Islet of Langerhans (tissue), 1 donor: ENCODE measurements around the gene HYAL1.

Experiments
- FAIRE-seq: peaks from one replicate; lab custom pipeline; 2011; peaks lifted over from hg19 to GRCh38; lab: Jason Lieb, UNC

HYAL1 gene

DNA sequence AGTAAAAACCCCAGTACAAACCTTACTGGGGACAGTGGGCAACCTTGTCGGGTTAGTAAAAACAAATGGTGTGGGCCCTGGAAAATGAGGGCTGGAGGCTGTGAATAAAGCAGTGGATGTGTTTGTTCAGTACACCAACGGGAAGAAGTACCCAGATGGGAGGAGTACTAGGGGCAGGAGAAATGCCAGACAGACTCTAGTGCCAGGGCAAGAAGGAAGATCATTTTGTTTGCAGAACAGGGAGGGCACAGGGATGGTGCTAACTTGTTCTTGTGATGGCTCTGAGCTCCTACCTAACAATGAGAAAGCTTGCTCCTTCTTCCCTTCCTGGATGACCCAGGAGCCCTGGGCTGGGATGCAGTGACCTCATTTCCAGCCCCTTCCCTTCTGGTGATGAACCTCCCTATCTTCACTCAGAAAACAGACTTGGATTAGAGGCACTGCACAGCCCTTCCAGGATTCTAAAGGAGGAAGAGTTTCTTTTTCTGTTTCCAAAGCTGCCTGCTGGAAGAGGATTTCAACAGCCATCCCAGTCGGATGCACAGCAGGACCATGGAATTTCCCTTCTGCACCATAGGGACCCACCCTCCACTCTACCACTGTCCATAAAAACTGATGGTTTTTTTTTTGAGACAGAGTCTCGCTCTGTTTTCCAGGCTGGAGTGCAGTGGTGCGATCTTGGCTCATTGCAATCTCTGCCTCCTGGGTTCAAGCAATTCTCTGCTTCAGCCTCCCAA is 31.1 kb upstream of the HYAL1 start:
- no peak for FAIRE-seq

DNA sequence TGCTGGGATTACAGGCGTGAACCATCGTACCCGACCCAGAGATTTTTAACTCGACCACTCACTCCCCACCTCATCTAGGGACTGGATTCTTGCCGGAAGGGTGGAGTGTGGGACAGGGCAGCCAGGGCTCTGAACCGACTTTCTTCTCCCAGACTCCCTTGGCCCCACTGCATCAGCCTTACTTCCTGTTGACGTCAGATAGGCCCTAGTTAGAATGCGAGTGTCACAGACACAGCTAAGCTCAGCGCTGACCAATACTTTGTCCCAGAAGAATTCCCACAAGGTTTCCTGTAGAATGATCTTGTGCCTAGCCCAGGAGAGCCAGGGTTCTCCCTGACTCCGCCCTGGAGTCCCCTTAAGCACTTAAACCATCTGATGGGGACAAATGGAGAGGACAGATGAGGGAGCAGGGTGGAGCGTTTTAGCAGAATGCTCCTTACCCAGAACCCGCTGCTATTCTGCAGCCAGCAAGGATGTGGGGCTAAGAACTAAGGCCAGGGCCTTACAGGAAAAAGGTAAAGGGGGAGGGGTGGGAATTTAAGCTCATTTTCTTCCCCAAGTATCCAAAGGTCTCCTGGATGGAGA is 30.5 kb upstream of the HYAL1 start:
- FAIRE-seq, result no peak

DNA sequence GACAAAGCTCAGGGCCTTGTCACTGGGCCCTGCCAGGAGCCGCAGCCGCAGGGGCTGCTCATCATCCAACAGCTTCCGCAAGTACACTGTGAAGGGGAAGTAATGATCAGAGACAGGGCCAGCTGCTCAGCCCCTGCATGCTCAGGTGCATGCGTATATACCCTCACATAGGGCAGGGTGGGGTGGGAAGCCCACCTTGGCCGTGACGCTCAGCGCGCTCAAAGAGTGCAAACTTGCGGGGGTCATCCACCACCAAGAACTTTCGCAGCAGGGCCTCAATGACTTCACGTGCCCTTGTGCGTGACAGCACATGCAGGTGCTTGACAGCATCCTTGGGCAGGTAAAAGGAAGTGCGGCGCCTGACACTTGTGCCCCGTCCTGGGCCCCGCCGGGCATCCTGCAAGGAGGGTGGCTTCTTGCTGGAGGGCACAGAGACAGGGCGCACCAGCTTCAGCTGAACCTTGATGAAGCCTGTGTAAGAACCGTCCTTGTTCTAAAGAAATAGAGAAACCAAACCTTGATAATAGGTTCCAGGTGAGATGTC is 28.1 kb upstream of the HYAL1 start:
- no peak for FAIRE-seq

DNA sequence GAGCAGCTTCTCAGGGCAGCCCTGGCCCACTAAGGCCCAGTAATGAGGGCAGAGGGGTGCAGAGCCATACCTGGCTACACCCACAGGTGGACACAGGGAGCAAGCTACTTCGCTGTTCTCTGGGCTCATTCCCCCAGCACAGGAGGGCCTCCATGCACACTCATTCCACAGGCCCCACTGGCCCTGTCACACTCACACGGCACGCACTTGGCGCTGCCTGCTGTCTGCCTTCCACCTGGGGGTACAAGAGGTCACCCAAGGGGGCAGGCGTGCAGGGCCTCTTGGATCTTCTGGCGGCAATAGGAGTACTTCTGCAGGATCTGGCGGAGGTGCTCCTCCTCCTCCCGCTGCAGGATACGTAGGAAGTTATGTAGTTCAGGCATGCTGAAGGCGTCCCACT is 27.0 kb upstream of the HYAL1 start:
- no peak for FAIRE-seq

DNA sequence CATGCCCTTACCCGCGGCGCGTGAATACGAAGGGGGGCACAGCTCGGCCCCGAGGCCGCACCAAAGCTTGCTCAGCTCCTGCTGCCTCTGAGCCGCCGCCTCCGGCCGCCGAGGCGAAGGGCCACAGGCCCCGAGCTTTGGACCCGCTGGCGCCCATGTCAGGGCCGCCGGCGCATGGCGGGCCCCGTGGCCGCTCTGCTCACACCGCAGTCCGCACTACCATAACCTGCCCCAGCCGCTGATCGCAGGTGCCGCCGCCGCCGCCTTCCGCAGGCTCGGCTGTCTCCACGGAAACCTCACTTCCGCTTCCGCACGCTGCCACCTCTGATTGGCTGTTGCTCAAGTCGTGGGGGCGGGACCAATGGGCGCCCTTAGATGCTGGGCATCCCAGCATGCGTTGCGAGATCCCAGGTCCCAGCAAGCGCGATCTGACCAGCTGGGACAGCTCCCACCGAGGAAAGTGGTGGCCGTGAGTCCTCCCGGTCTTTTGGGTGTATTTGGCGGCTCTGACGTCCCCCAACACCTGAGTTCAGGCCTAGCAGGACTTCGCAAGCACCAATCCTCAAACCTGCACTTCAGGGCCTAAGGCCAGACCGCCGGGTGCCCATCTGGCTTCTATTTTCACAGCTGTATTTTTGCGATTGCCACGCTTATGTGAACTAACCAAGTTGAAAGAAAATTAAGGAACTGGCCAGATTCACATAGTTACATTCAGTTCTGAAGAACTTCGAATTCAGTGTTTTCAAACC is 24.7 kb upstream of the HYAL1 start, which contains the start of gene TUSC2:
TSS of gene TUSC2 (minus strand) at position 281 of the 749 bp plus-strand sequence. CDS start at position 157, 124 bp downstream.
- FAIRE-seq, result peak; percentile 79

DNA sequence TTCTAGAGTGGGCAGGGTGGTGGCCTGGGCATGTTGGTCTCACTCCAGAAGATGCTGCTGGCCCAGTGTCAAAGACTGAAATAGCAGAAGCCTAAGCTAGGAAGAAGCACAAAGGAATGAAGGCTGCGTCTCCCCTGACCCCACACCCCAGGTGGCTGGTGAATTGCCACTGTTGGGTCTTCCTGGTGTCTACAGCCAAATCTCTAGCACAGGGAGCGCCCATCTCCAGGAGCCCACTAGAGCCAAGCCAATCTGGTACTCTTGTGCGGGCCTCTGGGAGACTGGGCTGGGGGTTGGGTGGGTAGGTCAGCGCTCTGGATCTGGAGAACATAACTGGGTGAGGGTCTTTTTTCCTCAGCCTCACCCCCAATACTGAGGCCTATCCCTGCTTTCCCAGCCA is 23.8 kb upstream of the HYAL1 start:
- no peak for FAIRE-seq

DNA sequence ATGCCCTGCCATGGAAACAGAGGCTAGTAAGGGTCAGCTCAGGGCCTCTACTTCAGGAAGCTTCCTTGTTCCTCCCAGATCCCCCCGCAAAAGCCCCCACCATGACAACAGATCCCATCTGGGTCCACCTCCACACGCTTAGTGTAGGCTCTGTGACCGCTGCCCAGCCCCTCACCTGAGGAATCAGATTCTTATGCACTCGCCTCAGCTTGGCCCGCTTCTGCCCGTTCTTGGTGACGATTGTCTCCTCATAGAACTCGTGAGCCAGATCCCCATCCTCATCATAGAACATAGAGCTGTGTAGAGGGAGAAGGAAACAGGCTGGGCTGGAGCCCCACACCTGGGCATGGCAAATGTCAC is 22.8 kb upstream of the HYAL1 start:
- no peak for FAIRE-seq

DNA sequence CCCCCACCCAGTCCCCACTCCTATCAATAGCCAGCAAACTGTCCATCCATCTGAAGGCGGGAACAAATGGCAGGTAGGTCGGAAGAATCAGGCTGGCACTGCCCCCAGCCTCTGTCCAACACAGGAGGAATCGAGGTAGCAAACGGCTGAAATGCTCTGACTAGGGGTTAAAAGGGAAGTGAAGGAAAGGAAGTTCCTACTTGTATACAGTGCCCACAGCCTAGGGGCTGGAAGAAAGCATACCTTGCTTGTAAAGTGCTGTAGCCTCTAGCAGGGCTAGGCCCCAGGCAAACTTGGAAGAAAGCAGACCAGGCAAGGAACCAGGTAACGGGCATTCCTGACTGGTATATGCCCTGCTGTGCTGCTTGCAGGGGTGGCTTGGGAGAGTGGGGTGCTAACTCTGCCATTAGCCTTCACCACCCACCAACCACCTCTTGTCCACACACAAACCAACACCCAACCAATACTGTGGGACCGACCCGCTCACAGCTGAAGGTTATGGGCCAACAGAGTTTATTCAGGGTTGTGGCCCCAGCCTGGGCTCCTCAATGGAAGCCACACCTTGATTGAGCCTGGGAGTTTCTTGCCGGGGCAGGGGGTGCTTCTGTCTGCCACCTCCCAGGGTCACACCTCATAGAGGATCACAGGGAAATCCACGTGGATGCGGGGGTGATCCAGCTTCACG is 22.3 kb upstream of the HYAL1 start:
- FAIRE-seq, result no peak

DNA sequence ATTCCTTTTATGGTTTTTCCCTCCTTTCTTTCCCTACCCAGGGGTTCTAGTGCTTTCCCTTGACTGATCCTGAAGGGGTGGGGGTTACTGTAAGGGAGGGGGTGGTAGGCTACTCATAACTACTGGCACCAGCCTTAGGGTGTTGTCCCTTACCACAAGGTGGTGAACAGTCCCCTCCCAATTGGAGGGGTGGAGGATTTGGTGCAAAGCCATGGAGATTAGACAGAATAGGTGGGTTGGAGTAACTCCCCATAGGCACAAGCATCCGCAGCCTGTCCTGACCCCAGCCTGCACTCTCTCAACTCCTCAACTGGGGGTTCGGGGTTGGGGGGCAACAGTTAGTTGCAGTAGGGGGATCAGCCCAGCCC is 21.7 kb upstream of the HYAL1 start:
- no peak for FAIRE-seq

DNA sequence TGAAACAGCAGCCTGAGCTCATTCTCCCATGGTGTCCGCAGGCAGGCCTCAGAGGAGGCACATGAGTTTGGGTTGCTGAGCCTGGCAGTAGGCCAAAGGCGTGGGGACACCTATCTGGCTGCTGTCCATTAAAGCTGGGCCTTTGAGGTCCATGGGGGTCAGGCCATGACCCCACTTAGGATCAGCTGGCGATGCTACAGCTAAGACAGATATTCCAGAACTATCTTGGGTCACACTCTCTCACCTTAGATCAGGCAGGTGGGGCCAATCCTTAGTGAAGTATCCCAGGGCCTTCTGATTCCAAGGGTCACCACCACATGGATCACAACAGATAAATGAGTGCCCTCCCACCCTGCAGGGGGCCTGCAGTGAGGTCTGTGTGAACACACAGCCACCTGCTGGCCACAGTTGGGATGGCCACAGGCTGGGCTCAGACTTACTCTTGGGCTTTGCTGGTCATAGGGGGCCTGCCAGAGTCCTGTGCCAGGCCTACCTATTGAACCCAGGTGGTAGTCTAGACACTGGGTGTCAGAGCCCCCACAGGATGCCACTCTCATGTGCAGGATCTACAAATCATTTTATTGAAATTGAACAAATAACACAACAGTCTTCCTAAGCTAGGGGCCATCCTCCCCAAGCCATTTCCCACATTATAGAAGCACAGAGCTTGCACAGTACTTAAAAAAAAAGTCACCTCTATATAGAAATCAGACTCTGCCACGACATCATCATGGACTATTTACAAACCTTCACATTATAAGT is 21.2 kb upstream of the HYAL1 start:
- no peak for FAIRE-seq

DNA sequence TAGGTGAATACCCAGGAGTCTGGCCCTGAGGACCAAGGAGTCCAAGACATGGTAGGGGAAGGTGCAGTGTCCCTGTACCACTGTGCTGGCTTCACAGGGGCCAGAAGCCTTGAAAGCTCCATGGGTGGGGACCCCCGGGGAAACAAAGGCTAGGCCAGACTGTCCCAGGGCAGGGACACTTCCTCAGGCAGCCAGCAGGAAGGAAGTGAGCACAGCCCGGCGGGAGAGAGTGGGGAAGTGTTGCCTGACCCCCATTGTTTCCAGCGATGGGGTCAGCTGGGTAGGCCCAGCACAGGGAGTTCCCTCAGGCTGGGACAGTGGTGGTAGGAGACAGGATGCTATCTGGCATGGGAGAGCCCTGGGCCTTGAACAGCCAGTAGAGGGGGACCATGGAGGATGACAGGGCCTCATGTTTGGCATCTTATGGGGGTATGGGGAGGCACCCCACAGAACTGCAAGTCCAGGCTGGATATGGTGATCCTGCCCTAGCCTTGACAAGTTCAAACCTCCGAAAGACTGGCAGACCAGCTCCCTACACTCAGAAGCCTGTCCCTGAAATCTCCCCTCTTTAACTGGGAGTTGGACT is 20.3 kb upstream of the HYAL1 start:
- FAIRE-seq, result no peak

DNA sequence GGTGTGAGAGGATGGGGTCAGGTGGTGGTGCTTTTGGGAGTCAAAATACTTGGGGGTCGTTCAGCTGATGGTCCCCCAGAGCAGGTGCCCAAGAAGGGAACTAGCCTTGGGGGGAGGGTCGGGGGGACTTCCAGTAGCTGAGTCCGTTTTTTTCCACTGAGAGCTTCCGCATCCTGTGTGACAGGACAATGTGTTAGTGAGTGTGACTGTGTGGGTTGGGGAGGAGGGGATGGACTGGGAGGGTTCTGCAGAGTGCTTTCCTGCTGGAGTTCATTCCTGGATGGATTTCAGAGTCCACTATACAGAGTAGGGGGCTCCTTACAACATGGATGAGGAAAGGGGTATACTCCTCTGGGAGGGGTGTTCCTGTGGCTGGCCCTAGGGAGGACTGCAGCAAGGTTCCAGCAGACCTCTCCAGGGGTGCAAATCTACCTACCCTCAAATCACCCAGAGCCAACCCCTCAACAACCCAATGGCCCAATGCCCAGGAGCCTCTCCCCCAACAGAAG is 19.8 kb upstream of the HYAL1 start:
- no peak for FAIRE-seq

DNA sequence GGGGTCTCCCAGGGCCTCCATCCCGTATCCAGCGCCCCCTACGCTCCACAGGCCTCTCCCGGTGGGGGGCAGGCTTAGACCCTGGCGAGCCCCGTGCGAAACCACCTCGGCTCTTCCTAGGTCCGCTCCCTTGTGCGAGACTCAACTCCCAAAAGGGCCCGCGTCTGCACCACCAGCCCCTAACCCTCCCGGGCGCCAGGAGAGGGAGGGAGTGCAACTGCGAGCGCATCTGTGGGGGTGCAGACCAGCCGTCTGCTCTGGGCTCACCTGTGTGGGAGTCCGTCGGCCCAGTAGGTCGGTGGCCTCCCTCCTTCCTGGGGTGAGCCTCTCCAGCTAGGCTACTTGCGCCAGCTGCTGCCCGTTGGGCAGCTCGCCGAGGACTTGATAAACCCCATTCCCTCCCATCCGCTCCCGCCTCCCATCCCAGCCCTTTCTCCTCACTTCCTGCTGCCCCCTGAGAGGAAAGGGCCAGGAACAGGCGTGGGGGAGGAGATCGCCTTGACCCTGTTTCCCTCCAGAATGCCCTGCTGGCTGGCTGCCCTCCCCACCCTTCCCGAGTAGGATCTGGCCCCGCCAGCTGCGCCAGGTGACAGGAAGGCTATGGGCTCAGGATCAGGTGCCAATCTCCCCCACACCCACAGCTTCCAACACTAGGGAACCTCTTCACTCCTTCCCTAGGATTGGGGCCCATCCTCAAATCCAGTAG is 19.2 kb upstream of the HYAL1 start, which contains the start of gene HYAL2:
TSS of gene HYAL2 (minus strand) at position 360 of the 706 bp plus-strand sequence. CDS start 2,256 bp downstream, outside the sequence.
- no peak for FAIRE-seq

DNA sequence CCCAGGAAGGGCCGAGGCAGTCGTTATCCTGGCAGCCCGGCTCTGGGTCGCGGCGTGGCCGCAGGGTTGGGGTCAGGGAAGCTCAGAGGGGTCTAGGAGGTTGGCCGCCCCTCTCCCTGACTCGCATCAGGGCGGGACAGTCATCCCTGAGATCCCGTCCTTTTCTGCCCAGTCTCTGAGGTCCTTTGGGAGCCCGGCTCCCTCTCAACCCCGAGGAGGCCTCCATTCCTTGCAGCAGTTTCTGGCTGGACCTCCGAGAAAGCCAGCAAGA is 18.7 kb upstream of the HYAL1 start:
- FAIRE-seq, result no peak

DNA sequence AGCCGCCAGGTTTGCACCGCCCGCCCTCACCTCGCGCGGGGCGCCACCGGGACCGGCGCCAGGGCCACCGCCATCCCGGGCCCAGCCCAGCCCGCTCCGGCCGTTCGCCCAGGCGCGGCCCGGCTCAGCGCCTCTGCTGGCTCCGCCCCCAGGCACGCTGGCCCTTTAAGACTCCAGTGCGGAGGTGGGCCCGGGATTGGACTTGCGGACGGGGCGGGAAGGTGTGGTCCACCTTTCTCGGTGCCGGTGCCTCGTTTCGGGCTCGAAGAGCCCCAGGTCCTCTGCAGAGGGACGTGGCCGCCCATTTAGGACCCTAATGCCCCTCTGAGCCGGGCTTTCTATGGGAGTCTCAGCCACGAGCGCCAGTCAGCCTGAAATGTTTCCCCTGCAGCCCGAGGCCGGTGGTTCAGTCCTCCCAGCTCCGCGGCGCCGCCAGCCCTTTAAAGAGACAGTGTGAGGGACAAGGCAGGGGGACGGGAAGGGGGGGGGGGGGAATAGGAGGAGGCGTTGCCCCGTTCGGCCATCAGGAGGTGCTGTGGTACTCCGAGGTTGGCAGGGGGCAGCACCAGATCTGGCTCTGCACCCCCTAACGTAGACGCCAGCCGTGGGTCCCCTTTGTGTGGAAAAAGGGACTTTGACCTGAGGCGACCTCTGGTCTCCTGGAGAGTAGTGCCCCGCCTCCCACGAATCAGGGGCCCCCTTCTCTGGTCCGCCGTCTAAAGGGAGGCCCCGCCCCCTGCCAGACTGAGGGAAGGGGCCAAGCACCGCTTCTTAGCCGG is 18.2 kb upstream of the HYAL1 start:
- FAIRE-seq, result no peak

DNA sequence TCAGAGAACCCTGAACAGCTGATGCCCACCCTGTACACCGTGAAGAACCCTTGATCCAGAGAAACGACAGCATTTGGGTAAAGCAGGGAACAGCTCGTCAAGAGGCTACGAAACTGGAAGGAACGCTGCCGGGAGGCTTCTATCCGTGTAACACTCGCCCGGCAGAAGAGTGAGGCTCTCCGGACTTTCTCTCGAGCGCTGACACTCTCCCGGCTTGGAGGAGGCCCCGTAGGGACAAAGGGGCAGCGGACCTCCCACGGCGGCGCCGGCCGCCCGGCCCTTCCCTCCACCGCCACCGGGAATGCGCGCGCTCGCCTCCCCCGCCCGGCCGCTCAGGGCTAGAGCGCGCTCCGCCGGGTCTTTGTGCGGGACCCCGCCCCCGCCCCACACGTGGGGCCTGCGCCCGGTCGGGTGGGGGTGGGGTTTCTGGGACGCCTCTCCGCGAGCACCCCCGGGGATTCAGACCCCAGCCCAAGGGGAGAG is 17.5 kb upstream of the HYAL1 start:
- no peak for FAIRE-seq

DNA sequence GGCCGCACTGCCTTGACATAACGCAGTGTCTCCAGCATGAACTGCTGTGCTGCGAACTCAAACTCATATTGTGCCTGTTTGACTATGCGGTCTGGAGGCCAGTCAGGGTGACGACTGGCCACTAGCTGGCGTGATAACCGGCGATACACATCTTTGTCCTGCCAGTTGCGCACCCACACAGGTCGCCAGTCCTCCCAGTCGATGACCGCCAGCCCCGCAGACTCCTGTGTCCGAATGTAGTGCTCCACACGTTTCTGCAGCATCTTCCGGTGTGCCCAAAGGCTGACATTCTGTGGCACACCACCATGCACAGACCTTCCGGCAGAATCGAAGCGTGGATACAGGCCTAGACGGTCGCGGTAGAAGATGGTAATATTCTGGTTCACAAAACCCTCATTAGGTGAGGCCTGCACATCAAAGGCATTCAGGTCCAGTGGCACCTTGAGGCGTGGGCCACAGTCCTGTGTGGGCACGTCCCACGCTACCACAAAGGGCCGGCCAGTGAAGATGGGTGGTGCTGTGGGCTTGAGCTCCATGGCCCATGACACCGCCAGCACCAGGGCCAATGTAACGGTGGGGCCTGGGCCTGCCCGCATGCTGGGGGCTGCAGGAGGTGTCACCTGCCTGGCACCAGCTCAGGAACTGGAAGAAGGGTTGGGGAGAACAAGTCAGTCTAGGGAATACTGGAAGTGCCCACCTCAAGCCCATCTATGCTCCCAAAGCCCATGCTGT is 16.7 kb upstream of the HYAL1 start:
- FAIRE-seq, result no peak

DNA sequence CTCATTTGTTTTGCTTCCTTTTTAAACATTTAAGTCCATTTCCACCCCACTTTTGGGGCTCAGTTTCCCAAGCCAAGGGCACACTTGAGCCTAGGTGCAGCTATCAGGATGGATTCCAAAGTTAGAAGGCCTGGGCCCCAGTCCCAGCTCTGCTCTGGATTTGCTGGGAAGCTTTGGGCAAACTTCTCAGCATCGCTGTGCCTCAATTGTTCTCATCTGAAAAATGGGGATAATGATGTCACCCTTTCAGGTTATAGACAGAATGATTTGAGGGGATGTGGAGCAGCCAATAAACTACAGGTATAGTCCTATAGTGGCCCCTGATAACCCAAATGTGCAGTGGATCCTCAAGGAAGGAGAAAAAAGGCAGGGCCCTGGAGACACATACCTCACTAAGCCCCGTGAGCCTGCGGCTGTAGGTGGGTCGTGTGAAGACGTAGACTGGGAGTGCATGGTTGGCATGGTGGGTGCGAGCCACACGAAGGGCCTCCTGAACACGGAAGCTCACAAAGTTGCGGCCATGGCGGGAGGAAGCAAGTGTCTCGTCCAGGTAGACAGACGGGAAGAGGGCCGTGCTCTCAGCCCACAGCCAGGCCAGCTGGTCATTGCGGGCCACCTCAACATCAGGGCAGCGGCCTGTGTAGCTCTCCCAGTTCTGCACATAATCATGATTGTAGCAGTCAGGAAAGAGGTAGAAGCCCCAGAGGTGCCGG is 16.0 kb upstream of the HYAL1 start:
- no peak for FAIRE-seq
